HuH-7.5 (cell line): ENCODE measurements around the gene TFCP2L1.
"Not testable (repeated sequence)": the region's sequence is repeated elsewhere in the genome, so short reads cannot be mapped to it uniquely, and the experiment has no call there.

Experiments used
- DNase-seq: peaks from one replicate; pipeline ENCODE4 v3.0.0; 2011; ENCODE audit warnings: low spot score

TFCP2L1 gene

DNA sequence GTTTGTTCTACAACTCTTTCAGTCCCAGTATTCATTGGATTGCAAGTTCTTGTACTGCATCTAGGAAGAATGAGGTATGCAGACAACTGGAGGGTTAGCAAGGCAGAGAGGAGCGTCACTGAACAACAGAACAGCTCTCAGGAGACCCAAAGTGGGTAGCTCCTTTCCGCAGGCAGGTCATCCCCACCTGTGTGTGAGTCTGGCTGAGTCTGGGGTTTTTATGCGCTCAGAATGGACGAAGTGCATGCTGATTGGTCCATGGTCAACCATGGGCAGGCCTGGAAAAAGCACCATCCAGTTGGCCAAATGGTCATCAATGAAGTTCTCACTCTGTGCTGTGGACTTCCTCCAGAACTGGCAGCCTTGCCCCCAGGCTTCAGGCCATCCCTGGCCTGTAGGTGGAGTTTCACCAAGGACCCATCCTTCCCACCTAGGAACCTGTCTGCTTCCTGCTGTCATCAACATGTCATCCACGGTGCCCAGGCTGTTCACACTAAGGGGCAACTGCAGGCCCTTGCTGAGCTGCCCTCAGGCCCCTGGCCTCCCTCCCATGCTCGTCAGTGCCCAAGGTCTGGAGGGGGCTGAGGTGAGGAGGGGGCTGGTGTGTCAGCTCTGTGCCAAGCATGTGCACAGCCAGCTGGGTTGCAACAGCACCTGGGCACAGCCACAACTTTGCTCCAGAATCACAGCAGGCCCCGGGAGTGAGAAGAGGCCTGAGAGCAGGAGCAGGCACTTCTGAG, 11.1 kb upstream of the TFCP2L1 start:
- DNase-seq, result no peak

GRCh38 chr2:121294881-121295840, 10.2 kb upstream of the TFCP2L1 start:
- no peak for DNase-seq

DNA sequence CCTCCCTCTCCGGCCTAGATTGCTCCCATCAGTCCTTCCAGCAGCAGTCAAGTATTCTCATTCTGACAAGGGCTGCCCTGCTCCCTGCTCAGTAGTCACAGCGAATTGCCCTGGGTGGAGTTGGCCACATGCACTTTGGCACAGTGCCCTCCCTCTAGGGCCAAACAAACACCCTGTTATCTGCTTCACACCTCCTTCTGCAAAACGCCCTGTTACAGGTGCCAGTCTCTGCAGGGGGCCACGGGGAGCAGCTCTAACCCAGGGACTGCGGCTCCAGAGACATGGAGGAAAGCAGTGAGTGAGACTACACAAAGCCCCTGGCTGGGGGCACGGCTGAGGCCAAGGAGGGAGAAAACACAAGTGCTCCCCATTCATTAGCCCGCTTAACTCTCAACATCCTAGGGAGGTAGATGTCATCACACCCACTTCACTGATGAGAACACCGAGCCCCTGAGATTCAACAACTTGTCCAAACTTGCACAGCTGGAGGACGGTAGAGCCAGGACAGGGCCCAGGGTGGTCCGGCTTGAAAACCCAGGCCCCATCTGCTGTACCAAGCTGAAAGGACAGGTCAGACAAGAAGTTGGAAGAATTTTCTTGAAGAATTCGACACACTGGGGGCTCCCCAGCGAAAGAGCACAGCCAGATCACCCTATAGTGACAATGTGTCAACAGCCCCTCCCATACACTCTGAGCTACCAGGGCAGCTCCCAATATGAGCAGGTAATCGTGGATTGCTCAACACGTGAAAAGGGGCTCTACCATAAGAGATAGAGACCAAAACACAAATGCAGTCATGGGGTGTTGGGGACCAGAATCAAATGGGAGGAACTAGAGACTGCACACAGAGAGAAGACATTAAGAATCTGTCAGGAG, 8.7 kb upstream of the TFCP2L1 start:
- no peak for DNase-seq

- no peak for DNase-seq
These were observed 6.2 kb upstream of the TFCP2L1 start for GRCh38 chr2:121291251-121291580.

GRCh38 chr2:121289271-121289670, 4.3 kb upstream of the TFCP2L1 start:
- no peak for DNase-seq

GRCh38 chr2:121288454-121289231, 3.6 kb upstream of the TFCP2L1 start:
- no peak for DNase-seq

DNA sequence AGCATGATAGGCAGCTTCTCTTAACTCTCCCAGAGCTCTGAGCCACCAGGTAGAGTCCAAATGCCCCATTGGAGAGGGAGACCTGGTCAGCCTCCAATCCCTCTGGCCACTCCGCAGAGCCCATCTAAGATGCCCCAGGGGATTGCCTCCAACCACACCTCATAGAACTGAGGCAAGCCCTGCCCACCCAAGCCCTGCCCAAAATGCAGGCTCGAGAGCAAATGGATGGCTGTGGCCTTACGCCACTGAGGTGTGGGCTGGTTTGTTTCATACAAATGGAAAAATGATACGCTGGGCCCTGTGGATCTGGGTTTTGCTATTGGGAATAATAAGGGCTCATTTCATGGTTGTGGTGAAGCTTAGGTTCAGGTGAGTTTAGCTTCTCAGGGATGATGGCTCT, 3.0 kb upstream of the TFCP2L1 start:
- DNase-seq, result no peak

- no peak for DNase-seq
These were observed 2.3 kb upstream of the TFCP2L1 start for GRCh38 chr2:121287146-121287798.

- no peak for DNase-seq
These were observed 1.5 kb upstream of the TFCP2L1 start for GRCh38 chr2:121286506-121286905.

GRCh38 chr2:121285926-121286325, 924 bp upstream of the TFCP2L1 start:
- DNase-seq, result no peak

GRCh38 chr2:121283670-121284462, 1.1 kb downstream of the TFCP2L1 start:
- no peak for DNase-seq

GRCh38 chr2:121282800-121283385, 2.1 kb downstream of the TFCP2L1 start:
- peak; percentile 62 for DNase-seq

DNA sequence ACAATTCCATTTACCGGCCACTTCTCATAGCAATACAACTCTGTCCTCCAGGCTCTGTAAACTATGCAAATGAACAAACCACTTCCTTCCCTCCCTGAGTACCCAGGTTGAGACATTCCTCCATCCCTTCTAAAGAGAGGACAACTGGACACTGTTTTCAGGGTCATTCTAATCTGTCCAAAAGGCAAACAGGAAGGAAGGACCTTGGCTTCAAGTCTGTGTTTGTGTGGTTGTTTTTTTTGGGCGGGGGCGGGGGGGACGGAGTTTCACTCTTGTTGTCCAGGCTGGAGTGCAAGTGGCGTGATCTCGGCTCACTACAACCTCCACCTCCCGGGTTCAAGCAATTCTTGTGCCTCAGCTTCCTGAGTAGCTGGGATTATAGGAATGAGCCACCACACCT, 3.3 kb downstream of the TFCP2L1 start:
- no peak for DNase-seq

DNA sequence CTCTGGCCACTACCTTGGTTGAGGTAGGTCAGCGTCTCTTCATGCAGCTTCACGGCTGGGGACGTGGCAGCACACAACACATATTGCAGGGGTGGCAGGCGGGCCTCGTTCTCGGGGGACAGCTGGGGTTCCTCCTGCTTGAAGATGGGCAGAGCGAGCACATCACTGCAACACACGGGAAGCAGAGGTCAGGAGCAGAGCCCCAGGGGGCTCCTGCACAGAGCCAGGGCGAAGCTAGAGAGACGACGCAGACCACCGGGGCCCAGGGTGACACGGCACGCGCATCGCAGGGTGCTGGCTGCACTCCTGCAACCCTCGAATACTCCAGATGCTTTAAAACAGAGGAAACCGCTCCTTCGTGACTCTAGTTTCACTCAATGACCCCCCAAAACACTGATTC, 3.9 kb downstream of the TFCP2L1 start:
- no peak for DNase-seq

- no peak for DNase-seq
These were observed 5.4 kb downstream of the TFCP2L1 start for GRCh38 chr2:121279476-121280220.

DNA sequence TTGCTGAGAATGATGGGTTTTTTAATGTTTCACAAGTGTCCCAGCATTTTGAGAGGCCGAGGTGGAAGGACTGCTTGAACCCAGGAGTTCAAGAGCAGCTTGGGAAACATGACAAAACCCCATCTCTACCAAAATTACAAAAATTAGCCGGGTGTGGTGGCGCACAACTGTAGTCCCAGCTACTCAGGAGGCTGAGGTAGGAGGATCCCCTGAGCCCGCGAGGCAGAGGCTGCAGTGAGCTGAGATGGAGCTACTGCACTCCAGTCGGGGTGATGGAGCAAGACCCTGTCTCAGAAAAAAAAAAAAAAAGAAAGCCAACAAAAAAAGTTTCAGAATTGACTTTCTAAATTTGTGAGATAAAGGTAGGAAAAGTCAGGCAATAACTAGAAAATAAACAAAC, 8.7 kb downstream of the TFCP2L1 start:
- DNase-seq, result no peak

DNA sequence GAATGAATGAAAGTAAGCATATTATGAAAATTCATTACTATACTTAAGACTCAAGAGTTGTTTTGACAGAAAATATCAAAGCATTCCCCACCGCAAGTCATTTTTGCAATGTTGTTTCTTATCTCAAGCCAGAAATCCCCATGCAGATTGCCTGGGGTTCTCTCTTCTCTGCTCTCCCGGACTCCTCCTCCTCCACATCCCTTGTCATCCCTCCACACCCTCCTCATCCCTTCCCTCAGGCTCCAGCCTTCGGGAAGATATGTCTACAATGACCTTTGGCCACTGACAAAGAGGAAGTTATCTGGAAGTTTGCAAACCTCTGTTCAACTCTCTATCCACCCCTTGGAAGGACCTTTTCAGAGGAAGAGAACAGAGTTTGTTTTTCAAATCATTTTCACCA, 11.9 kb downstream of the TFCP2L1 start:
- DNase-seq, result no peak

DNA sequence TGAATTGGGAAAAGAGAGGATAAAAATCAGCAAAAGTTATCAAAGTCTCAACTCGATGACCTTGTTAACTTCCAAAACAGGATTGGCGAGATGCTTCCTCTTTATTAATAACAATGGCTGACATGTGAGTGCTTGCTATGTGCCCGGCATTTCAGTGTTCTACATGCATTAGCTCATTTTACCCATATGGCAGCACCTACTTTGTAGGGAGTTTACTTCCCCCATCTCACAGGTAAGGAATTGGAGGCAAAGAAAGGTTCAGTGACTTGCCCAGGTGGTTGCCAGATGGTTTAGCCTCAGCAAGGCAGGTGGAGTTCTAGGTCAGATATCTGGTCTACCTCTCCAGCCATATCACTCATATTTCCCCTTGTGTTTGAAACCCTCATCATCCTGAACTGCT, 12.4 kb downstream of the TFCP2L1 start:
- DNase-seq, result no peak

- not testable (repeated sequence) for DNase-seq
These were observed 15.6 kb downstream of the TFCP2L1 start for GRCh38 chr2:121269436-121269835.
